Measurements from ENCODE around the gene STAT5B.

The STAT5B gene

GRCh38 chr17:42249681-42250446, 26.3 kb downstream of the STAT5B start:
- no peak for TF ChIP-seq EP300 (IDR thresholded peaks at IDR 0.05; ENCODE audit: borderline replicate concordance)
- no peak for TF ChIP-seq NFIC (IDR thresholded peaks at IDR 0.05)
- no peak for TF ChIP-seq RAD21 (IDR thresholded peaks at IDR 0.05; ENCODE audit: low read depth)
- TF ChIP-seq CREB1 (IDR thresholded peaks at IDR 0.05; ENCODE audit: low read depth), result no peak
- no peak for TF ChIP-seq FOXM1 (IDR thresholded peaks at IDR 0.05; ENCODE audit: borderline replicate concordance, low read depth)
- no peak for TF ChIP-seq YY1 (IDR thresholded peaks at IDR 0.05; ENCODE audit: low read depth)
- no peak for TF ChIP-seq TAF1 (IDR thresholded peaks at IDR 0.05; ENCODE audit: low read depth)

GRCh38 chr17:42248351-42249179, 27.6 kb downstream of the STAT5B start:
- TF ChIP-seq USF1 (IDR thresholded peaks at IDR 0.05), result no peak
- no peak for TF ChIP-seq ZBTB7A (IDR thresholded peaks at IDR 0.05; ENCODE audit: low read depth)
- TF ChIP-seq EGR1 (IDR thresholded peaks at IDR 0.05), result no peak
- no peak for TF ChIP-seq YY1 (IDR thresholded peaks at IDR 0.05; ENCODE audit: low read depth)
- TF ChIP-seq REST (IDR thresholded peaks at IDR 0.05; ENCODE audit: low read depth), result no peak
- TF ChIP-seq NFIC (IDR thresholded peaks at IDR 0.05), result no peak
- no peak for TF ChIP-seq CEBPB (IDR thresholded peaks at IDR 0.05)
- no peak for TF ChIP-seq TAF1 (IDR thresholded peaks at IDR 0.05; ENCODE audit: low read depth)
- TF ChIP-seq CREB1 (IDR thresholded peaks at IDR 0.05; ENCODE audit: low read depth), result no peak
- TF ChIP-seq EP300 (IDR thresholded peaks at IDR 0.05; ENCODE audit: borderline replicate concordance), result no peak
- TF ChIP-seq MAX (IDR thresholded peaks at IDR 0.05), result no peak
- TF ChIP-seq FOXM1 (IDR thresholded peaks at IDR 0.05; ENCODE audit: borderline replicate concordance, low read depth), result no peak

GRCh38 chr17:42247734-42248133, 28.5 kb downstream of the STAT5B start:
- TF ChIP-seq CEBPB (IDR thresholded peaks at IDR 0.05) (peak; percentile 47), USF1 (IDR thresholded peaks at IDR 0.05) (no peak)

- TF ChIP-seq USF1 (IDR thresholded peaks at IDR 0.05) (no peak), TCF12 (IDR thresholded peaks at IDR 0.05; ENCODE audit: low read depth) (no peak), EP300 (IDR thresholded peaks at IDR 0.05; ENCODE audit: borderline replicate concordance) (no peak), TAF1 (IDR thresholded peaks at IDR 0.05; ENCODE audit: low read depth) (no peak), RAD21 (IDR thresholded peaks at IDR 0.05; ENCODE audit: low read depth) (no peak), MAX (IDR thresholded peaks at IDR 0.05) (no peak), TEAD4 (IDR thresholded peaks at IDR 0.05) (no peak), NFIC (IDR thresholded peaks at IDR 0.05) (no peak), CEBPB (IDR thresholded peaks at IDR 0.05) (no peak), CREB1 (IDR thresholded peaks at IDR 0.05; ENCODE audit: low read depth) (no peak), REST (IDR thresholded peaks at IDR 0.05; ENCODE audit: low read depth) (no peak), YY1 (IDR thresholded peaks at IDR 0.05; ENCODE audit: low read depth) (no peak), EGR1 (IDR thresholded peaks at IDR 0.05) (no peak), ZBTB7A (IDR thresholded peaks at IDR 0.05; ENCODE audit: low read depth) (no peak), FOXM1 (IDR thresholded peaks at IDR 0.05; ENCODE audit: borderline replicate concordance, low read depth) (no peak)
Measured at GRCh38 chr17:42246515-42246914, 29.7 kb downstream of the STAT5B start.

GRCh38 chr17:42243493-42243982, 32.7 kb downstream of the STAT5B start:
- TF ChIP-seq EGR1 (IDR thresholded peaks at IDR 0.05) (no peak), TEAD4 (IDR thresholded peaks at IDR 0.05) (no peak), YY1 (IDR thresholded peaks at IDR 0.05; ENCODE audit: low read depth) (no peak), TCF12 (IDR thresholded peaks at IDR 0.05; ENCODE audit: low read depth) (no peak), TAF1 (IDR thresholded peaks at IDR 0.05; ENCODE audit: low read depth) (no peak), NFIC (IDR thresholded peaks at IDR 0.05) (no peak), REST (IDR thresholded peaks at IDR 0.05; ENCODE audit: low read depth) (no peak), EP300 (IDR thresholded peaks at IDR 0.05; ENCODE audit: borderline replicate concordance) (no peak), RAD21 (IDR thresholded peaks at IDR 0.05; ENCODE audit: low read depth) (no peak), MAX (IDR thresholded peaks at IDR 0.05) (no peak)

Data from Ishikawa (cell line).